Small intestine (tissue), 7 donors: ENCODE data around the gene DNAJC6. TPM values are rescaled to one million over a fixed set of nuclear protein-coding genes. Genes with fewer than 3 reads are reported as not detected.

ENCODE experiments used
- DNase-seq, 2 donors: peaks; one replicate each; pipeline versions ENCODE4 v3.0.0 to v3.0.0-alpha.2; 2013
- FAIRE-seq: peaks from 2 replicates; lab custom pipeline; 2012; peaks lifted over from hg19 to GRCh38; lab: Jason Lieb, UNC
- H3K27ac ChIP-seq, 3 donors: one replicate each; pipeline ENCODE4 v1.5.1; 2013; ENCODE audit warnings: low read length in 2 of 3, mild to moderate bottlenecking in 2 of 3, control low read depth in 1 of 3, inconsistent platforms in 1 of 3, low read depth in 1 of 3, moderate library complexity in 1 of 3
- H3K27me3 ChIP-seq, 3 donors: one replicate each; pipeline ENCODE4 v1.6.1; 2013; ENCODE audit warnings: low read length in 3 of 3, inconsistent platforms in 1 of 3; ENCODE audit not compliant: control insufficient read depth in 3 of 3, insufficient read depth in 3 of 3
- H3K36me3 ChIP-seq, 3 donors: one replicate each; pipeline ENCODE4 v1.6.1; 2013; ENCODE audit warnings: low read length in 3 of 3, inconsistent platforms in 1 of 3, low read depth in 1 of 3, mild to moderate bottlenecking in 1 of 3, moderate library complexity in 1 of 3; ENCODE audit not compliant: control insufficient read depth in 3 of 3, insufficient read depth in 2 of 3
- H3K4me1 ChIP-seq, 3 donors: one replicate each; pipeline ENCODE4 v1.6.1; 2013; ENCODE audit warnings: low read length in 2 of 3, inconsistent platforms in 1 of 3, low read depth in 1 of 3, mild to moderate bottlenecking in 1 of 3, moderate library complexity in 1 of 3; ENCODE audit not compliant: control insufficient read depth in 3 of 3, insufficient read depth in 2 of 3
- H3K4me3 ChIP-seq, 3 donors: one replicate each; pipeline ENCODE4 v1.5.1; 2013; ENCODE audit warnings: low read length in 3 of 3, control low read depth in 1 of 3, inconsistent platforms in 1 of 3, low read depth in 1 of 3, mild to moderate bottlenecking in 1 of 3, moderate library complexity in 1 of 3
- H3K9me3 ChIP-seq, 2 donors: one replicate each; pipeline ENCODE4 v1.6.1; 2013; ENCODE audit warnings: low read depth in 1 of 2, low read length in 1 of 2; ENCODE audit not compliant: control insufficient read depth in 2 of 2, insufficient read depth in 1 of 2
- WGBS, 3 donors: extraction: QIAGEN DNeasy Blood & Tissue Kit; methylation state at CpG; one replicate each; pipeline ENCODE4 v1.1.7; 2013; 5-methylcytosine and 5-hydroxymethylcytosine counted together
- polyA plus RNA-seq, 4 donors: library from polyadenylated mRNA; stranded (reverse) in 3 of 4; unstranded in 1 of 4; fragments of 200-250 nt in 3 of 4; fragments of 120-200 nt in 1 of 4; gene quantifications; one replicate each; pipeline versions ENCODE4 v1.2.1 to v1.2.3, GENCODE V29; 2013
- donor health status: healthy with polysubstance abuse.
- donor health status: control.
- donor health status: control.
- donor health status: Bipolar disorder and iron deficiency.
- donor health status: healthy.

The DNAJC6 gene
- polyA plus RNA-seq, 4 donors, result 0.22 to 3.1 (median 1.4) TPM

- FAIRE-seq (no peak), DNase-seq (no peak)
Measured at GRCh38 chr1:65346190-65346589, 36.8 kb downstream of the DNAJC6 start.

GRCh38 chr1:65355031-65355712 is 45.8 kb downstream of the DNAJC6 start:
- no peak for DNase-seq
- FAIRE-seq, result no peak
- Histone ChIP-seq H3K27ac (no peak overlapping the region), H3K4me3 (no peak overlapping the region), H3K4me1 (no peaks in the 10 kb centered on the region), H3K27me3 (no peaks in the 10 kb centered on the region), H3K9me3 (no peaks in the 10 kb centered on the region), H3K36me3 (no peaks in the 10 kb centered on the region)
- WGBS, 3 donors, result 81 to 88% (median 86%) methylated on average over 7 of the region's 7 CpGs

More at GRCh38 chr1:65346190-65346589, 36.8 kb downstream of the DNAJC6 start:
- Histone ChIP-seq H3K4me1 (no peaks in the 10 kb centered on the region), H3K27me3 (no peaks in the 10 kb centered on the region), H3K36me3 (no peaks in the 10 kb centered on the region), H3K9me3 (no peaks in the 10 kb centered on the region), H3K4me3 (no peak overlapping the region), H3K27ac (no peak overlapping the region)
- 86 to 98% (median 94%) methylated on average over 2 of the region's 2 CpGs for WGBS, 3 donors

- no peak for FAIRE-seq
- H3K4me3 ChIP-seq, result no peak overlapping the region
- WGBS, 3 donors, result 90 to 92% (median 92%) methylated on average over 6 of the region's 6 CpGs
Measured at GRCh38 chr1:65357291-65357960, 48.1 kb downstream of the DNAJC6 start.

GRCh38 chr1:65359888-65360287 is 50.5 kb downstream of the DNAJC6 start:
- WGBS, 3 donors, result 60 to 73% (median 73%) methylated on average over 3 of the region's 3 CpGs
- Histone ChIP-seq H3K36me3 (no peaks in the 10 kb centered on the region), H3K27me3 (no peaks in the 10 kb centered on the region), H3K4me3 (no peak overlapping the region), H3K9me3 (no peaks in the 10 kb centered on the region), H3K27ac (no peak overlapping the region), H3K4me1 (no peaks in the 10 kb centered on the region)
- no peak for DNase-seq
- no peak for FAIRE-seq

More at GRCh38 chr1:65357291-65357960, 48.1 kb downstream of the DNAJC6 start:
- no peaks in the 10 kb centered on the region for H3K27me3 ChIP-seq
- no peaks in the 10 kb centered on the region for H3K4me1 ChIP-seq
- no peaks in the 10 kb centered on the region for H3K36me3 ChIP-seq
- H3K27ac ChIP-seq, result no peak overlapping the region
- H3K9me3 ChIP-seq, result no peaks in the 10 kb centered on the region
- no peak for DNase-seq

GRCh38 chr1:65360648-65361047 is 51.3 kb downstream of the DNAJC6 start:
- H3K9me3 ChIP-seq, result no peaks in the 10 kb centered on the region

GRCh38 chr1:65362545-65362944 is 53.2 kb downstream of the DNAJC6 start:
- no peaks in the 10 kb centered on the region for H3K9me3 ChIP-seq
- 88 to 92% (median 92%) methylated on average over 3 of the region's 3 CpGs for whole genome bisulfite sequencing, 3 donors
- FAIRE-seq (no peak), DNase-seq (no peak)
- no peaks in the 10 kb centered on the region for H3K27me3 ChIP-seq
- H3K4me3 ChIP-seq, result no peak overlapping the region
- no peaks in the 10 kb centered on the region for H3K36me3 ChIP-seq
- no peak overlapping the region for H3K27ac ChIP-seq
- H3K4me1 ChIP-seq, result no peaks in the 10 kb centered on the region

More at GRCh38 chr1:65360648-65361047, 51.3 kb downstream of the DNAJC6 start:
- Histone ChIP-seq H3K27ac (no peak overlapping the region), H3K36me3 (no peaks in the 10 kb centered on the region), H3K4me3 (no peak overlapping the region), H3K27me3 (no peaks in the 10 kb centered on the region), H3K4me1 (no peaks in the 10 kb centered on the region)
- WGBS, 3 donors, result 48 to 56% (median 53%) methylated on average over 5 of the region's 5 CpGs
- DNase-seq (peak in 1 of 2 donors; percentile 1), FAIRE-seq (no peak)

- DNase-seq (no peak), FAIRE-seq (no peak)
- H3K27ac ChIP-seq, result no peak overlapping the region
- H3K36me3 ChIP-seq, result no peaks in the 10 kb centered on the region
- no peaks in the 10 kb centered on the region for H3K27me3 ChIP-seq
- no peaks in the 10 kb centered on the region for H3K9me3 ChIP-seq
- H3K4me3 ChIP-seq, result no peak overlapping the region
- whole genome bisulfite sequencing, 3 donors, result 86 to 91% (median 89%) methylated on average over 2 of the region's 2 CpGs
- no peaks in the 10 kb centered on the region for H3K4me1 ChIP-seq
Measured at GRCh38 chr1:65363484-65363883, 54.1 kb downstream of the DNAJC6 start.

- Histone ChIP-seq H3K4me3 (no peak overlapping the region), H3K27me3 (no peaks in the 10 kb centered on the region), H3K36me3 (no peaks in the 10 kb centered on the region), H3K9me3 (no peaks in the 10 kb centered on the region), H3K4me1 (no peaks in the 10 kb centered on the region), H3K27ac (no peak overlapping the region)
- FAIRE-seq (no peak), DNase-seq (no peak)
- WGBS, 3 donors, result 79 to 81% (median 79%) methylated on average over 2 of the region's 2 CpGs
Measured at GRCh38 chr1:65368403-65368802, 59.1 kb downstream of the DNAJC6 start.
